Measurements from ENCODE around the gene LAMP2.

Gene LAMP2

DNA sequence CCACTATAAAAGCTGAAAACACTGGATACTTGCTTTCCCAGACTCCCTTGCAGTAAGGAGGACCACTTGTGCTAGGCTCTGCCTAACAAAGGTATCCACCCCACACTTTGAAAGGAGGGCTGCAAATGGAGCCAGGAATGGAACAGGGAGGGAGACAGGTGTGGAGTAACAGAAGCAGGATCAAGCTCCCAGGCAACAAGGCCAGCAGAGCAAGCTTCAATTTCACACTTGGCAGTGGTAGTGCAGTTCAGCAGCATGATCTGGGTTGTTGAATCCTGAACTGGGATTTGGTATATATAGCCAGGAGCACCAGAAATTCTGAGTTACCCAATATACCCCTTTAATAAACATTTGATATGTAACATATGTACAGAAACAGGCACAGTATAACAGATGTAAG is 9.8 kb downstream of the LAMP2 start:
- TF ChIP-seq TAF1 (IDR thresholded peaks at IDR 0.05; ENCODE audit: borderline replicate concordance, insufficient read depth, low read length) = no peak
- no peak for TF ChIP-seq SIN3A (IDR thresholded peaks at IDR 0.05; ENCODE audit: borderline replicate concordance, insufficient read depth, low read length)
- TF ChIP-seq, protein P1, sequence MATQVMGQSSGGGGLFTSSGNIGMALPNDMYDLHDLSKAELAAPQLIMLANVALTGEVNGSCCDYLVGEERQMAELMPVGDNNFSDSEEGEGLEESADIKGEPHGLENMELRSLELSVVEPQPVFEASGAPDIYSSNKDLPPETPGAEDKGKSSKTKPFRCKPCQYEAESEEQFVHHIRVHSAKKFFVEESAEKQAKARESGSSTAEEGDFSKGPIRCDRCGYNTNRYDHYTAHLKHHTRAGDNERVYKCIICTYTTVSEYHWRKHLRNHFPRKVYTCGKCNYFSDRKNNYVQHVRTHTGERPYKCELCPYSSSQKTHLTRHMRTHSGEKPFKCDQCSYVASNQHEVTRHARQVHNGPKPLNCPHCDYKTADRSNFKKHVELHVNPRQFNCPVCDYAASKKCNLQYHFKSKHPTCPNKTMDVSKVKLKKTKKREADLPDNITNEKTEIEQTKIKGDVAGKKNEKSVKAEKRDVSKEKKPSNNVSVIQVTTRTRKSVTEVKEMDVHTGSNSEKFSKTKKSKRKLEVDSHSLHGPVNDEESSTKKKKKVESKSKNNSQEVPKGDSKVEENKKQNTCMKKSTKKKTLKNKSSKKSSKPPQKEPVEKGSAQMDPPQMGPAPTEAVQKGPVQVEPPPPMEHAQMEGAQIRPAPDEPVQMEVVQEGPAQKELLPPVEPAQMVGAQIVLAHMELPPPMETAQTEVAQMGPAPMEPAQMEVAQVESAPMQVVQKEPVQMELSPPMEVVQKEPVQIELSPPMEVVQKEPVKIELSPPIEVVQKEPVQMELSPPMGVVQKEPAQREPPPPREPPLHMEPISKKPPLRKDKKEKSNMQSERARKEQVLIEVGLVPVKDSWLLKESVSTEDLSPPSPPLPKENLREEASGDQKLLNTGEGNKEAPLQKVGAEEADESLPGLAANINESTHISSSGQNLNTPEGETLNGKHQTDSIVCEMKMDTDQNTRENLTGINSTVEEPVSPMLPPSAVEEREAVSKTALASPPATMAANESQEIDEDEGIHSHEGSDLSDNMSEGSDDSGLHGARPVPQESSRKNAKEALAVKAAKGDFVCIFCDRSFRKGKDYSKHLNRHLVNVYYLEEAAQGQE (IDR thresholded peaks at IDR 0.05; ENCODE audit: insufficient read depth in 1 of 2, low read depth in 2 of 2, low read length in 2 of 2) = no peak
- TF ChIP-seq FOXP2 (optimal IDR thresholded peaks at IDR 0.05; ENCODE audit: borderline replicate concordance, extremely low read depth, extremely low read length, insufficient read depth) = no peak
- TF ChIP-seq POLR2AphosphoS5 (IDR thresholded peaks at IDR 0.05; ENCODE audit: low read depth, low read length) = no peak

DNA sequence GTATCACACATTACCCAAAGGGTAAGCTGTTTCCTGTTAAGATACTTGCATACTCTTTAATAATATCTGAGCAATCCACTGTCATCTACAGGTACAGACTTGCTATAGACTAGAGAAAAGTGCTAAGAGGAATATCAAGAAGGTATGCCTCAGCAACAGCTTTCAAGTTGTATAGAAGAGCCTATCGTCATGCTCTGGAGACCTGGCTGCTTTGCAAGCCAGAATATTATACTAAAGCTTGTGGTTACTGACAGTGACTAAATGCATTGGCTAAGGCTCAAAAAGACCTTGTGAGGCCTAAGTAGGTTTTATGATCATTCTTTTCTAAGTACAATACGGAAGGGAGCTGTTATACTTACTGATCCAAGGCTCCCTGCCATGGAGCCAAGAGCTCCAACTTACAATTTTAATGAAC is 11.3 kb downstream of the LAMP2 start:
- TF ChIP-seq, protein P1 (IDR thresholded peaks at IDR 0.05; ENCODE audit: insufficient read depth in 1 of 2, low read depth in 2 of 2, low read length in 2 of 2) = no peak
- TF ChIP-seq POLR2AphosphoS5 (IDR thresholded peaks at IDR 0.05; ENCODE audit: low read depth, low read length) (no peak), FOXP2 (optimal IDR thresholded peaks at IDR 0.05; ENCODE audit: borderline replicate concordance, extremely low read depth, extremely low read length, insufficient read depth) (no peak), TAF1 (IDR thresholded peaks at IDR 0.05; ENCODE audit: borderline replicate concordance, insufficient read depth, low read length) (no peak), SIN3A (IDR thresholded peaks at IDR 0.05; ENCODE audit: borderline replicate concordance, insufficient read depth, low read length) (no peak)

DNA sequence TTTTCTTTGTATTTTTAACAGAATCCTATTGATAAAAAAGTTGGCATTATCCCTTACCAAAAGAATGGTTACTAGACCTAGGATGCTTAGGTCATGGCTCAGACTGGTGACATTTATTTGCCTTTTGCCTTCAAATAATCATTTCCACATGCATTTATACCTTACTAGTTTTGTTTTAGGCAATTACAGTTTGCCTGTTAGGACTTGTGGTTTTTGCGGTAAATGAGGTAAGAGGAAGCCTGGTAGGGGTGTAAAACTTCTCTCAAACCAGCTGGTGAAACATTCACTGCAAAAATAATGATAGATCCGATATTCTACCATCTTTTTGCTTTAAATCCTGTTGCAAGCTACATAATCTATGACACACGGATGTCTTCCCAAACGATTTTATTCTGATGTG is 12.1 kb downstream of the LAMP2 start:
- no peak for TF ChIP-seq FOXP2 (optimal IDR thresholded peaks at IDR 0.05; ENCODE audit: borderline replicate concordance, extremely low read depth, extremely low read length, insufficient read depth)
- no peak for TF ChIP-seq TAF1 (IDR thresholded peaks at IDR 0.05; ENCODE audit: borderline replicate concordance, insufficient read depth, low read length)
- TF ChIP-seq POLR2AphosphoS5 (IDR thresholded peaks at IDR 0.05; ENCODE audit: low read depth, low read length) = no peak
- TF ChIP-seq, protein P1 (IDR thresholded peaks at IDR 0.05; ENCODE audit: insufficient read depth in 1 of 2, low read depth in 2 of 2, low read length in 2 of 2) = no peak
- no peak for TF ChIP-seq SIN3A (IDR thresholded peaks at IDR 0.05; ENCODE audit: borderline replicate concordance, insufficient read depth, low read length)

DNA sequence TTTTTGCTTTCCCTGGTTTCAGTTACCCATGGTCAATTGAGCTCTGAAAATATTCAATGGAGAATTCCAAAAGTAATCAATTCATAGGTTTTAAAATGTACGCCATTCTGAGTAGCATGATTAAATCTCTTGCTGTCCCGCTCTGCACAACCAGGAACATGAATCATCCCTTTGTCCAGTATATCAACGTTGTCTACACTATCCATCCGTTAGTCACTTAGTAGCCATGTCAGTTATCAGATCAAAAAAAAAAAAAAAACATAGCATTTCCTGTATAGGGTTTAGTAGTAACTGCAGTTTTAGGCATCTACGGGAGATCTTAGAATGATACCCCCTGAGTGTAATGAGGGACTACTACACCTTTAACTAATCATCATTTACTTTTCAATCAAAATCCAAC is 15.1 kb downstream of the LAMP2 start:
- TF ChIP-seq, protein P1 (IDR thresholded peaks at IDR 0.05; ENCODE audit: insufficient read depth in 1 of 2, low read depth in 2 of 2, low read length in 2 of 2) = no peak

DNA sequence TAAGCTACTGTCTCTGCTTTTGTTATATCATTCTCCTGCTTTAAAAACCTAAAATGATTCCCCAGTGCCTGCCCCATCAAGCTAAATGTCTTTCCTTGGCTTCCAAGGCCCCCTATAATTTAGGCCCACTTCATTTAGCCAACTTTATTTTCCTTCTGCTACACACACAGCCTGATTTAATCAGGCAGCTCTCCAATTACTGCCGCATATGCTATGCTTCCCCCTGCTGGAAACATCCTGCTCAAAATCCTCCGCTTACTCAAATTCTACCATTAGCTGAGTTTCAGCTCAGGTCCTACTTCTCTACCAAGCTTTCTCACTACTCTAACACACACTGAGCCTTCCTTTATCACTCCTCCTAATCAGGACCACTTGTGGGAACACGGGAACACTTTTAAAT is 17.0 kb downstream of the LAMP2 start:
- TF ChIP-seq POLR2AphosphoS5 (IDR thresholded peaks at IDR 0.05; ENCODE audit: low read depth, low read length) (no peak), TAF1 (IDR thresholded peaks at IDR 0.05; ENCODE audit: borderline replicate concordance, insufficient read depth, low read length) (no peak), FOXP2 (optimal IDR thresholded peaks at IDR 0.05; ENCODE audit: borderline replicate concordance, extremely low read depth, extremely low read length, insufficient read depth) (no peak), SIN3A (IDR thresholded peaks at IDR 0.05; ENCODE audit: borderline replicate concordance, insufficient read depth, low read length) (no peak)
- TF ChIP-seq, protein P1 (IDR thresholded peaks at IDR 0.05; ENCODE audit: insufficient read depth in 1 of 2, low read depth in 2 of 2, low read length in 2 of 2) = no peak
